SK-N-SH (cell line): ENCODE results near the gene THBS1.

Experiments used
- CTCF ChIP-seq: fragments of 200-600 bp; sonication (generic); IDR thresholded peaks from 2 replicates; pipeline ENCODE4 v1.6.1; 2017; ENCODE audit warnings: antibody characterized with exemption, mild to moderate bottlenecking, moderate library complexity
- EZH2phosphoT487 ChIP-seq: fragments of 200-600 bp; sonication (generic); IDR thresholded peaks from 2 replicates; pipeline ENCODE4 v1.6.1; 2017; ENCODE audit warnings: low read depth, mixed run types, mild to moderate bottlenecking, antibody characterized with exemption, moderate library complexity, borderline replicate concordance
- MAX ChIP-seq: IDR thresholded peaks from 2 replicates; pipeline ENCODE4 v1.4.0; 2012; ENCODE audit warnings: low read depth
- NFIC ChIP-seq: IDR thresholded peaks from 2 replicates; pipeline ENCODE4 v1.4.0; 2012; ENCODE audit warnings: borderline replicate concordance
- POLR2AphosphoS5 ChIP-seq: IDR thresholded peaks from 2 replicates; pipeline ENCODE4 v1.6.1; 2012; ENCODE audit warnings: low read depth, low read length
- RFX5 ChIP-seq: IDR thresholded peaks from 2 replicates; pipeline ENCODE4 v1.6.1; 2012; ENCODE audit warnings: mild to moderate bottlenecking, improper control_type of control experiment, low read length
- USF2 ChIP-seq: fragments of 150-350 bp; IDR thresholded peaks from 2 replicates; pipeline ENCODE4 v1.6.1; 2017; ENCODE audit warnings: antibody characterized with exemption, low read length, low read depth, borderline replicate concordance
- TF ChIP-seq, protein P1 (sequence below): fragments of 150-350 bp; IDR thresholded peaks from 2 replicates; pipeline ENCODE4 v1.6.1; 2016; ENCODE audit warnings: mild to moderate bottlenecking, low read depth, low read length

DNA sequence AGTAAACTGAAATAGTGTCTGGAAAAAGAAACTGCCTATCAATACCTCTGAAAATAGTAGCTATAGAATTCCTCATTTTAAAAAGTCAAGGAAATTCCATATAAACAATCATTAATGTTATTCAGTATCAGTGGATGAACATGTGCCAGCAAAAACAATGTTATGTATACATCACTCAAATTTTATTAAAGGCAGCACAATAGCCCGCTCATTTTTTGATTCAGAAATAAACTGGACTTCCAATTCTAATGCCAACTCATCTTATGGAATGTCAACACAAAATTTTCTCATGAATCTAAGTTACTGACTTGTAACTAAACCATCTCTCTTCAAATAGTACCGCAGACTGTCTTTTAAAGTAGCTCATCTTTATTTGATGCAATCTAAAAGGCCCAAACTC, 19.0 kb downstream of the THBS1 start:
- TF ChIP-seq CTCF (no peak), POLR2AphosphoS5 (no peak), MAX (no peak), USF2 (no peak), EZH2phosphoT487 (no peak), RFX5 (no peak), NFIC (no peak)
- TF ChIP-seq, protein P1, sequence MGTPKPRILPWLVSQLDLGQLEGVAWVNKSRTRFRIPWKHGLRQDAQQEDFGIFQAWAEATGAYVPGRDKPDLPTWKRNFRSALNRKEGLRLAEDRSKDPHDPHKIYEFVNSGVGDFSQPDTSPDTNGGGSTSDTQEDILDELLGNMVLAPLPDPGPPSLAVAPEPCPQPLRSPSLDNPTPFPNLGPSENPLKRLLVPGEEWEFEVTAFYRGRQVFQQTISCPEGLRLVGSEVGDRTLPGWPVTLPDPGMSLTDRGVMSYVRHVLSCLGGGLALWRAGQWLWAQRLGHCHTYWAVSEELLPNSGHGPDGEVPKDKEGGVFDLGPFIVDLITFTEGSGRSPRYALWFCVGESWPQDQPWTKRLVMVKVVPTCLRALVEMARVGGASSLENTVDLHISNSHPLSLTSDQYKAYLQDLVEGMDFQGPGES, result no peak
